ENCODE results near the gene SAC3D1. TPM values are rescaled to one million over a fixed set of nuclear protein-coding genes. Genes with fewer than 3 reads are reported as not detected.
A peak's percentile ranks its signal among the peaks of the same experiment; 100 is the strongest.

The SAC3D1 gene
- total RNA-seq, 2 donors from 2014 or later: 8.9 to 33.3 TPM

DNA sequence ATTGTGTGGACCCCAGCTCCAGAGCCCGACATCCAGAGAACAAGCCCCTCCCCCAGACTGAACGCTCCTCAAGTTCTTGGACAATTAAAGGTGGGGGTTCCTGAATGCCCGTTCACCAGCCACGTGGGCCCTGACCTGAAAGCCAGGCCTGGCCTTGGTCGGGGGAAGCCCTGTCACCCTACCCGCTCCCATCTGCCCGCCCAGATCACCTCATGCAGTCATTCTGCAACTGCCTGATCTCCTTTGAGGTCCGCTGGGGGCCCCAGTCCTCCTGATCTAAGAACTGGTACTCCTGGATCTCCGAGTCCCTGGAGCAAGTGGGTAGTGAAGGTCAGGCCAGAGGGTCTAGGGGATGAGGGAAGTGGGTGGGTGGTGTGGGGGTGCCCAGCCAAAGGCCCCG lies 26.4 kb downstream of the SAC3D1 start:
- DNase-seq (ENCODE audit: low spot score in 2 of 2) (no peak), ATAC-seq (no peak)
- Mint-ChIP-seq H3K27ac (no peak overlapping the region), H3K9me3 (no peaks in the 10 kb centered on the region), H3K36me3 (no peaks in the 10 kb centered on the region)

DNA sequence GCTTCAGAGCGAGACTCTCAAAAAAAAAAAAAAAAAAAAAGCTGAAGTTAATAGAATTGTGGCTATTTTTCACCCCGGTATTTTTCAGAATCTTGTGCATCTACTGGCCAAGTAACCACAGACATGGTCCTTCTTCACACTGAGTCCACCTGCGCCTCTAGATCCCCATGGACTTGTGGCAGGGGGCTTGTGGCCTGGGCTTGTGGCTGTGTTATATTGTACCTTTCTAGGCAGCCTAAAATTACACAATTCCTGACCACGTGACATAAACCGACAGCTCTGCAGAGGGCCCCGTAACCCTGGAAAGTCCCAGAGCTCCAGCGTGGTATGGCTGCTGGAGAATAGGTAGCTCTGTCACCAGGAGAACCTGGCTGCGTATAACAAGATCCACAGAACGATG lies 28.2 kb downstream of the SAC3D1 start:
- H3K36me3 Mint-ChIP-seq: no peaks in the 10 kb centered on the region
- DNase-seq (ENCODE audit: low spot score in 2 of 2): no peak
- ATAC-seq: no peak
- H3K9me3 Mint-ChIP-seq: no peaks in the 10 kb centered on the region
- H3K27ac Mint-ChIP-seq: no peak overlapping the region

DNA sequence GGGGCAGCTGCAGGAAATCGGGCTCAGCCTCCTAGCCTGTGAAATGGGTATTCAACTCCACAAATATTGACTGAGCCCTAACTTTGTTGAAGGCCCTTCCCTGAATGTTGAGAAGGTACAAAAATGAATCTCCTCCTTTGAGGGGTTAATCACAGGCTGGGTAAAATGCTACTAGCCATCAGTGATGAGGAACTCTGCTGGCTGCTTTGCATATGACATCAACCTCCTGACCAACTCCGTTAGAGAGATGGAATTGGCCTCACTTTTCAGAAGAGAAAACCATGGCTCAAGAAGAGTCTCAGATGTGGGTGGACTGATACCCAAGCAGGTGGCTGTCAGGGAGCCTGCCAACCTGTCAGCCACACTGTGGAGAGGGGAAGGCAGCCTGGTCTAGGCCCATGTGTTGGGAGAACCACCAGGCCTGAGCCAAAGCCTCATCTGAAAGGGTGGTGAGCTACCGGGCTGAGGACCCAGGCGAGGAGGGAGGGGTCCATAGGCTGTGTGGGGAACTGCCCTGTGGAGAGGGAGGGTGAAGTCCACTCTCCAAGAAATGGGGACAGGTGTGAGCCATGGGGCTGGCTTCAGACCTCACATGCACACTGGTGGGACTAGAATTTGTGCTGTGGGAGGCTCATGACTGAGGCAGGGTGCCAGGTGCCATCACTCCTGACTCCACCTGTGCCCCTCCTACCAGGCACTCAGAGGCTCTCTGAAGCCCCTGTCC lies 31.1 kb downstream of the SAC3D1 start:
- peak in 1 of 2 donors; percentile 36 for ATAC-seq
- no peaks in the 10 kb centered on the region for H3K9me3 Mint-ChIP-seq
- peaks cover 0 to 10% of the 10 kb centered on the region in 2 donors for H3K36me3 Mint-ChIP-seq
- H3K27ac Mint-ChIP-seq: no peak overlapping the region
- no peak for DNase-seq (ENCODE audit: low spot score in 2 of 2)

DNA sequence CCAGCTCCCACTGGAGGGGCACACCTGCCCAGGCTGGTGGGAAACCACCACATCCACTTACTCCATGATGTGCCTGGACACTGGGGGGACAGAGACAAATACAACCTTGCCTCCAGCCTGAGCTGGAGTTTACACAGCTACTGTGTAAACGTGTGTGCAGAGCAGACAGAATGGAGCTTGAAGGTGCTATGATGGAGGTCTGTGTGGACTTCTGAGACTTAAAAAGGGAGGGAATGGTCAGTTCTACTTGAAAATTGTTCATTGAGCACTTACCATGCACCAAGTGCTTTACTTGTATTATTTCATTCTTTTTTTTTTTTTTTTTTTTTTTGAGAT lies 31.6 kb downstream of the SAC3D1 start:
- Mint-ChIP-seq H3K9me3 (no peaks in the 10 kb centered on the region), H3K36me3 (peaks cover 5 to 15% of the 10 kb centered on the region in 2 donors), H3K27ac (no peak overlapping the region)
- DNase-seq (ENCODE audit: low spot score in 2 of 2): no peak
- ATAC-seq: no peak

DNA sequence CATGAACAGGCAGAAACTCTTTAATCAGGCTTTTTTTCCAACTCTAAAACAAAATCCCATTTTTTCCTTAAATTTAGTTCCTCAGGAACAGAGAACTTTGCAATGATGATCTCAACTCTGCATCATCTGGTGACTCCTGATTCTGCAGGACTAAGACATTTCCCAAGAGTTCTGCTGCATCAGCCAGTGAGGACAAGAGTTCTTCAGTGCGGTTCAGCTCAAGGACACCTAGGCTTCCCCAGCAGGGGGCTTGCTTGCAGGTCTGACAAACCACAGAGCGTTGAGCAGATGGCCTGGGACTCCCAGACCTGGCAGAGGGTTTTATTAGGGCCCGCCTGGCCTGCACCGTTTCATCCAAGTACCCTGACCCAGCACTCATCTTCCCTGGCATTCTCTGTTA lies 36.4 kb downstream of the SAC3D1 start:
- Mint-ChIP-seq H3K36me3 (peaks cover 39 to 51% of the 10 kb centered on the region in 2 donors), H3K27ac (no peak overlapping the region)

DNA sequence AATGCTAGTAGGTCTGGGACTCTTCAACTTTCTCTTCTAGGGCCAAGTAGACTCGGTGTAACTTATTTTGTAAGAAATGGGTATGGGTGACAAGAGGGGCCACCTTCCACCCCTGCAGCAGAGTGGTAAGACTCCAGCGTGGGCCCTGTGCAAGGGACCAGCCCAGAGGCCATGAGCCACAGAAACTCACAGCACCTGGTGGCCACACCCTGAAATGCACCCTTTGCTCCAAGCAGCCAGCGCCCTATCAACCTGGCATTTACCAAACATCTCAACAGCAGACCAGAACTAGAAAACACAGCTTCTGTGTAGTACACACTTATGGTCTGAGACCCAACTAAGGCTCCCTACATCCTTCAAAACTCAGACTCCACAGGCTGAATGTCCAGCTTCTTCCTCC lies 37.1 kb downstream of the SAC3D1 start:
- peak overlapping the region; percentile 38 to 78 for H3K27ac Mint-ChIP-seq
- peaks cover 46 to 58% of the 10 kb centered on the region in 2 donors for H3K36me3 Mint-ChIP-seq
- ATAC-seq: peak; percentile 63 to 87
- peak in 1 of 2 donors; percentile 67 for DNase-seq (ENCODE audit: low spot score in 2 of 2)
- no peaks in the 10 kb centered on the region for H3K9me3 Mint-ChIP-seq

More for the DNA sequence above, 36.4 kb downstream of the SAC3D1 start:
- no peaks in the 10 kb centered on the region for H3K9me3 Mint-ChIP-seq
- DNase-seq (ENCODE audit: low spot score in 2 of 2) (no peak), ATAC-seq (no peak)

DNA sequence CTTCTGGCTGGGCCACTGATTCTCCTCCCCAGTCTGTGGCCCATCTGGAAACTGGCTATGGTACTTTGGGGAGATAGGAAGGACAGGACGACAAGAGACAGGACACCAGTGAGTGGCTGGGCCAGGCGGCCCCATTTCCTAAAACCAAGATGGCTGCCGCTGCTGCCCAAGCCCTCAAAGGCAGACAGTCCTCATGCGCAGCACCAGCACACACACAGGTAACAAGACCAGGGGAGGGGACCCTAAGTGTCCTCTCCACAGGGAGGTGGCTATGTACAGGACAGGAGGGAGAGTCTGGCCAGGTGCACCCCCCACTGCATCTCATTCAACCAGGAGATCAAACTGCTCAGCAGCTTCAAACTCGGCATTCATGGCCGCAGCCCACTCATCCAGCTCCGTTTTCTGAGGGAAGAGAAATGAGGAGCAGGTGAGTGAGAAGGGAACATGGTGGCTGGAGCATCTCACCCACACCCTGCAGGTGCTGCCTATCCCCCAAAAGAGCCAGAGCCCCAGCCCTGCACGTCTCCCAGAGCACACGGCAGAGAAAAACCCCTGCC lies 37.9 kb downstream of the SAC3D1 start:
- Mint-ChIP-seq H3K36me3 (peaks cover 53 to 66% of the 10 kb centered on the region in 2 donors), H3K9me3 (no peaks in the 10 kb centered on the region), H3K27ac (peak overlapping the region; percentile 38 to 78)
- DNase-seq (ENCODE audit: low spot score in 2 of 2) (no peak), ATAC-seq (no peak)

DNA sequence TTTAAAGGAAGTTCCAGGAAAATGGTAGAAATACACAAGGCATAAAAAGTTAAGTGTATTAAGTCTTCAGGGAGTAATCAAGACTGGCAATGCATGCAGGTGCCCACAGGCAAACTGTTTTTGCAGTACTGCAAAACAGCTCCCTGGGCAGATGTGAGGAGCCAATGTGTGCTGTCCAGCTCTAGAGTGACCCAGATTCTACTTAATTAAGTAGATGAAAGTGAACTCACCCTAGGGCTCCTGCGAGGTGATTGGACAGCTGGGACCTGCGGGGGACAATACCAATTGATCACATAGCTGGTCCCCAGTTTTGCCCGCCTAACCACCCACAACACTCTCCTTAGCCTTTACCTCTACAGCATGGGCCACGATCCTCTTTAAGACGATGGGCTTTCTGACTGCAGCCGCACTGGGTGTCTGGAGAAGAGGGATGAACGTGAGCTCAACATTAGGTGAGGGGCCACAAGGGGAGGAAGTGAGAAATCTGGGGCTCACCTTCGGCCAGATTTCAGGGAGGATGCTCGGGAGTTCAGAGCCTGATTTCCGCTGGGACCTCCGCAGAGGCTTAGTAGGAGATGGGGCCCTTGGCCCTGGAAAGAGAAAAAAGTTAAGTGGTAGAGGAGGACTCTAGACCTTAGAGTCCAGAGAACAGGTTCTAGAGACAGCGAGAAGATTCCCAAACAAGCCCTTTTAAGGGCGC lies 42.3 kb downstream of the SAC3D1 start:
- Mint-ChIP-seq H3K9me3 (no peaks in the 10 kb centered on the region), H3K27ac (peak overlapping the region; percentile 99 to 100), H3K36me3 (peaks cover 52 to 57% of the 10 kb centered on the region in 2 donors)
- ATAC-seq: peak in 1 of 2 donors; percentile 5
- DNase-seq (ENCODE audit: low spot score in 2 of 2): no peak

DNA sequence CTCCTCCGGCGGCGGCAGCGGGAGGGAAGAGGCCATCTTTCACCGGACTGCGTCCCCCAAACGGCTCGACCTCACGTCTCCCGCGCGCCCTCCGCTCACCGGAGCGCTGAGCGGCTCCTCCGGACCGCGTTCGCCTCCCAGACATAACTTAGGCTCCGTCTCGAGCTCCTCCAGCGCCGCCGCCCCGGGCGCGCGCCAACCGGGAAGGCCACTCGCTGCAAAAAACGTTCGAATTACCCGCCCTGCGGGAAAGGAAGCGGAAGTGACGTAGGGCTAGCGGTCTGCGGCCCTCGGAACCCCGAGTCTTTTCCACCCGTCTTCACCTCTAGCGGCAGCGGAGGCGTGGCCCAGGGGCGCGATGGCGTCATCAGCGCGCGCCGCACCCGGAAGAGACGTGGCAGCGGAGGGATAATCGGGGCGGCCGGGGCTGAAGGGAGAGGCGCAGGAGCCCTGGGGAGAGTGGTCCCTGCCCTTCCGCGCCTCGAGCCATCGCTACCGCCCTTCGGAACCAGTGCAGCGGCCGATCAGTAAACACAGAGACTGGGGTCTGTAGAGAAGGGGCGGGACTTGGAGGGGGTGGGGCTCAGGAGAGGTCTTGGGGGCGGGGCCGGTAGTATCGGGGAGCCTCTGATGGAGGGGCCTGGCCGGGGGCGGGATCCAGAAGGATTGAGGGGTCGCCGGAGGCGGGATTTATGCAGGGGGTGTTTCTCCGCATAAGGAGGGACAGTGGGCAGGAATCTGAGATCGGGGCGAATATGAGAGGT lies 43.0 kb downstream of the SAC3D1 start, which contains the start of the genes CDCA5 and ZFPL1:
Gene CDCA5 (minus strand): TSS at position 207 of the 764 bp plus-strand sequence. CDS start 62 bp downstream, at position 145.
Gene ZFPL1 (plus strand): TSS at position 389 of the 764 bp plus-strand sequence. CDS start 477 bp downstream, outside the sequence.
- H3K36me3 Mint-ChIP-seq: peaks cover 50 to 52% of the 10 kb centered on the region in 2 donors
- peak; percentile 90 to 97 for ATAC-seq

DNA sequence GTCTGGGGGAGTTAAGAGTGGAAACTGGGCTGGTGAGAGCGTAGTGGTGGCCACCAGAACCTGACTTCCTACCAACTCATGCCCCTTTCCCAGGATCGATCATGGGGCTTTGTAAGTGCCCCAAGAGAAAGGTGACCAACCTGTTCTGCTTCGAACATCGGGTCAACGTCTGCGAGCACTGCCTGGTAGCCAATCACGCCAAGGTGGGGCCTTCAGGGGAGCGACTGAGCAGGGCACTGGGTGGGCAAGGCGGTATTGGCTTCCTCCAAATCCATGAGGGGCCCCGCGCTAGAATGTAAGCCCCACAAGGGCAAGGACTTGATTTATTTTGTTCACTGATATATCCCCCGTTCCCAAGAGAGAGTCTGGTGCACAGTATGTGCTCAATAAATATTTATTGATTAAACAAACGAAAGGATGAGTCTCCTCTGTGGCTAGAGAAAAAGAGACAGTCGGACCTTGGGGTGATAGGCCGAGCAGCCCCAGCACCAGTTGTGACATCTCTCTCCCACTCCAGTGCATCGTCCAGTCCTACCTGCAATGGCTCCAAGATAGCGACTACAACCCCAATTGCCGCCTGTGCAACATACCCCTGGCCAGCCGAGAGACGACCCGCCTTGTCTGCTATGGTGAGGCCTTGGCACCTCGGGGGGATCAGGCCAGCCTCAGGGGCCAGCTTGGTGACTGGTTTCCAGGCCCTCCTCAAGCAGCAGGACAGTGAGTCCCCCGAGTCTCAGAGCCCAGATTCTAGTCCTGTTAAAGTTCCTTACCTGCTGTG lies 43.8 kb downstream of the SAC3D1 start:
- no peak for ATAC-seq
- Mint-ChIP-seq H3K36me3 (peaks cover 46 to 51% of the 10 kb centered on the region in 2 donors), H3K9me3 (no peaks in the 10 kb centered on the region), H3K27ac (peak overlapping the region; percentile 99 to 100)
- no peak for DNase-seq (ENCODE audit: low spot score in 2 of 2)

More for the DNA sequence above, 43.0 kb downstream of the SAC3D1 start, which contains the start of the genes CDCA5 and ZFPL1:
- Mint-ChIP-seq H3K9me3 (no peaks in the 10 kb centered on the region), H3K27ac (peak within 1 kb of the TSS; percentile 99 to 100)
- DNase-seq (ENCODE audit: low spot score in 2 of 2): peak; percentile 97 to 98

DNA sequence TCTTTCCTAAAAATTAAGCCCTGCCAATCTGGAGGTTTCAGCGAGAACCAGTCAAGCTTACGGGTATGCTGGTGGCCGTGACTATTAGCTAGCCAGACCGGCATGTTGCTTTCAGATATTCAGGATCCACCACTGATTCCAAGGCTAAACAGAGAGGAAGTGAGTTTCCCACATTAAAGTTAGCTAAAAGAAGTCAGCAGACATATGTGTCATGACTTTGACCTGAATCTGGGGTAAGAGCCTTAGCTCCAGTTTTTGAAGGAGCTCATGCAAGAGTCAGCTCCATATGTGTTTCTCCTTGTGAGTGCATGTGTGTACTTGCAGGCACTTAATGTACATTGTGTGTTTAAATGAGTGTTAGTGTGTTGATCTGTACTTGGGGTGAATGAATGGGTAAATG lies 44.4 kb downstream of the SAC3D1 start:
- no peak for ATAC-seq
- peaks cover 42 to 48% of the 10 kb centered on the region in 2 donors for H3K36me3 Mint-ChIP-seq

DNA sequence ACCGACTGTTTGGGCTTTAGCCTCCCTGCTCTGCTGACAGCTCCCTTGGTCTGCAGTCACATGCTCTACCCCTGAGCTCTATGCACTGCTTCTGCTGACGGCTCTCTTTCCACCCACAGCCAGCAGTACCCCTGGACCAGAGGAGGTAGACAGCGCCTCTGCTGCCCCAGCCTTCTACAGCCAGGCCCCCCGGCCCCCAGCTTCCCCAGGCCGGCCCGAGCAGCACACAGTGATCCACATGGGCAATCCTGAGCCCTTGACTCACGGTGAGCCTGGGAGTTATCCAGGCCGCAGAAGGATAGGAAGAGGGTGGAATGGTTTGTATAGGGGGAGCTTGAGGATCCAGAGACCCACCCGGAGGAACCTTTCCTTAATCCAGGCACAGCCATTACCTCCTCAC lies 45.8 kb downstream of the SAC3D1 start:
- DNase-seq (ENCODE audit: low spot score in 2 of 2) (no peak), ATAC-seq (no peak)
- Mint-ChIP-seq H3K36me3 (peaks cover 35 to 36% of the 10 kb centered on the region in 2 donors), H3K9me3 (no peaks in the 10 kb centered on the region), H3K27ac (peak overlapping the region in 1 of 2 donors; percentile 86)

More for the DNA sequence above, 44.4 kb downstream of the SAC3D1 start:
- Mint-ChIP-seq H3K9me3 (no peaks in the 10 kb centered on the region), H3K27ac (peak overlapping the region; percentile 99 to 100)
- no peak for DNase-seq (ENCODE audit: low spot score in 2 of 2)

DNA sequence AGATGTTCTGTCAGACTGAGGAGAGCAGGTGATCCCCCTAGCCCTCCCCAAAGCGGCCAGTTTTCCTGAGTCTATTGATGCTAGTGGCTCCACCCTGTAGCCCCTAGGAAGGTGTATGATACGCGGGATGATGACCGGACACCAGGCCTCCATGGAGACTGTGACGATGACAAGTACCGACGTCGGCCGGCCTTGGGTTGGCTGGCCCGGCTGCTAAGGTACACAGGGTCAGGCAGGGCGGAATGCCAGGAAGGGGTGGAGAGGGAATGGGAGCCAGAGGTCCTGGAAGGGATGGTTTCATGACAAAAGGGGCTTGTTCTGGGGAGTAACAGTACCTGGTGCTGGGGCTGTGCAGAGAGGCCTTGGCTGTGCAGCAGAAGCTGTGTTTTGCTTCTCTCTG lies 46.2 kb downstream of the SAC3D1 start:
- Mint-ChIP-seq H3K36me3 (peaks cover 32% of the 10 kb centered on the region in 2 donors), H3K9me3 (no peaks in the 10 kb centered on the region), H3K27ac (no peak overlapping the region)
- ATAC-seq (no peak), DNase-seq (ENCODE audit: low spot score in 2 of 2) (no peak)

DNA sequence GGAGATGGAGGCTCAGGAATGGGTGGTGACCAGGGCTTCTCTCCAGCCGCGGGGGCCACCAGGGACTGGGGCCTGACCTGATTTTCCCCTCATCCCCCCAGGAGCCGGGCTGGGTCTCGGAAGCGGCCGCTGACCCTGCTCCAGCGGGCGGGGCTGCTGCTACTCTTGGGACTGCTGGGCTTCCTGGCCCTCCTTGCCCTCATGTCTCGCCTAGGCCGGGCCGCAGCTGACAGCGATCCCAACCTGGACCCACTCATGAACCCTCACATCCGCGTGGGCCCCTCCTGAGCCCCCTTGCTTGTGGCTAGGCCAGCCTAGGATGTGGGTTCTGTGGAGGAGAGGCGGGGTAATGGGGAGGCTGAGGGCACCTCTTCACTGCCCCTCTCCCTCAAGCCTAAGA lies 46.8 kb downstream of the SAC3D1 start:
- H3K27ac Mint-ChIP-seq: no peak overlapping the region

DNA sequence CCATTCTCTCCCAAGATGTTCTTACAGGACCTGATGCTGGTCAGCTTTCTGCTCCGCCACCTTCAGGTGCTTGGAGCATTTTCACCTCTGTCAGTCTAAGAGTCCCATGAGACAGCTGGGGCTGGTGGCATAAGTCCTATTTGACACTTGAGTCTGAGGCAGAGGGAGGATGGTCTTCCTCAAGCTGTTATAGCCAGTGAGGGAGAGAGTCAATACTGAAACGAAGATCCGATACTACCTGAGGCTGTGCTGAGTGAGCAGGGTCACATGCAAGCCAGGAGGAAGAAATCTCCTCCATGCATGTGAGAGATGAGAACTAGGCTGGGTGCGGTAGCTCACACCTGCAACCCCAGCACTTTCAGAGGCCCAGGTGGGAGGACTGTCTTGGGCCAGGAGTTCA lies 48.6 kb downstream of the SAC3D1 start:
- Mint-ChIP-seq H3K9me3 (no peaks in the 10 kb centered on the region), H3K36me3 (peaks cover 8% of the 10 kb centered on the region in 2 donors), H3K27ac (no peak overlapping the region)
- ATAC-seq (no peak), DNase-seq (ENCODE audit: low spot score in 2 of 2) (no peak)

More for the DNA sequence above, 46.8 kb downstream of the SAC3D1 start:
- ATAC-seq (no peak), DNase-seq (ENCODE audit: low spot score in 2 of 2) (no peak)
- Mint-ChIP-seq H3K9me3 (no peaks in the 10 kb centered on the region), H3K36me3 (peaks cover 26% of the 10 kb centered on the region in 2 donors)

DNA sequence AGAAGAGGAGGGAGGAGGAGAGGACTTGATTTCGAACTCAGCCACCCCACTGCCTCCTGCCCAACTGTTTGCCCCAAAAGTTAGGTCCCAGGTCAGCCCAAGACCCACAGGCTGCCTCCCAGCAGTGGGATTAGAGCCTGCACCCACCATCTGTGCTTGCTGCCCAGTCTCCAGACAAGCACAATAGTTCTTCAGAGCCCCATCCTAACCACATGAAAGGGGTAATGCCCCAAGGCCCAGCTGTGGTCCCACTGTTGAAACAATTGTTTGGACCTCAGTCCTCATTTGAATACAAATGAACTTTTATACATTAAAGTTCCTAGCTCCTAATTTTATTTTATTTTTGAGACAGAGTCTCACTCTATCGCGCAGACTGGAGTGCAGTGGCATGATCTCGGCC lies 49.6 kb downstream of the SAC3D1 start:
- H3K36me3 Mint-ChIP-seq: peaks cover 3 to 8% of the 10 kb centered on the region in 2 donors
- no peak overlapping the region for H3K27ac Mint-ChIP-seq
- DNase-seq (ENCODE audit: low spot score in 2 of 2) (no peak), ATAC-seq (no peak)
- no peaks in the 10 kb centered on the region for H3K9me3 Mint-ChIP-seq

Measured in activated naive CD4-positive, alpha-beta T cell treated with anti-CD3 and anti-CD28 coated beads, Interleukin-2, amount 50 U/mL, for 72 hours (primary cell).